Ectodermal cell (in vitro differentiated cells): ENCODE measurements around the gene DISP1.

ENCODE experiments used
- H3K27ac ChIP-seq: 2 replicates; pipeline ENCODE4 v1.7.0; 2013; ENCODE audit warnings: mild to moderate bottlenecking, low read depth, low read length; ENCODE audit not compliant: insufficient read depth, poor library complexity, severe bottlenecking
- H3K27me3 ChIP-seq: 2 replicates; pipeline ENCODE4 v1.7.0; 2013; ENCODE audit warnings: mild to moderate bottlenecking, low read length; ENCODE audit not compliant: insufficient read depth, control insufficient read depth, poor library complexity, severe bottlenecking
- H3K36me3 ChIP-seq: one replicate; pipeline ENCODE4 v1.7.0; 2013; ENCODE audit warnings: low read length; ENCODE audit not compliant: control insufficient read depth, insufficient read depth
- H3K4me1 ChIP-seq: one replicate; pipeline ENCODE4 v1.7.0; 2013; ENCODE audit warnings: low read length; ENCODE audit not compliant: control insufficient read depth, insufficient read depth
- H3K4me3 ChIP-seq: 2 replicates; pipeline ENCODE4 v1.7.0; 2013; ENCODE audit warnings: low read depth, low read length, control low read depth; ENCODE audit not compliant: insufficient read depth
- H3K9me3 ChIP-seq: 2 replicates; pipeline ENCODE4 v1.7.0; 2013; ENCODE audit warnings: mild to moderate bottlenecking, low read length, moderate library complexity; ENCODE audit not compliant: control insufficient read depth
- WGBS, 2 experiments: methylation state at CpG; one replicate each; pipeline ENCODE4 v1.1.7; 2013; ENCODE audit warnings: missing lambda C conversion rate in 2 of 2; 5-methylcytosine and 5-hydroxymethylcytosine counted together

Gene DISP1

DNA sequence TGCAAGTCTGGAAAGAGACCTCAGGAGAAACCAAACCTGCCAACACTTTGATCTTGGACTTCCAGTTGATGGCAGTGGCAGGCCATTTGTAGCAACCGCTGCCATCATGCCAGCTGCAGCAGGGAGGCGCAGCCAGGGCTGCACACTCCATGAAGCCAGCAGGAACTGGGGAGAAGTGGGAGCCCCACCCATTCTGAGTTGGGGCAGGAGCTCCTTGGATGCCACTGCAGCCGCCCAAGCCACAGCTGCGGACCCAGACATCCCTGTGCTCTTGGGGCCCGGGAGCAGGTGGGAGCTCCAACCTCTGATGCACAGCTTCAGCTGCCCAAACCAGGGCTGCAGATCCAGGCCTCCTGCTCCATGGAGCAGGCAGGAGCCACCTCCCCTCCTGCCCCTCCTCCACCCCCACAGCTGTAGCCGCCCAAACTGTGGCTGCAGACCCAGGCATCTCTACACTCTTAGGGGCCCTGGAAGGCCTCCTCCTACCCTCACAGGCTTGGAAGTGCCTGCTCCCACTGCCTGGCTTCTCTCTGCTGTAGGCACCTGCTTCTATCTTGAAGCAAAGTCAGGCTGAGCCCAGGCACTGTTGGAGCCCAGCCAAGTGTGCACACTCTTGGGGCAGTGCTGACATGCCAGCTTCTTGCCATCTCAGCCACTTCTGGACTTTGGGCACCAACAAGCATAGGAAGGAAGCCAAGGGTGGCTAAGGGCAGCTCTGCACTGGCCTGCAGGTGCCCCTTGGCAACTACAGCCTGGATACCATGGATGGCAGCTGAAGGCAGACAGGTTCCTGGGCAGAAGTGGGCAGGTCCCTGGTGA, 20.0 kb upstream of the DISP1 start:
- H3K27me3 ChIP-seq, result no peaks in the 10 kb centered on the region
- H3K4me1 ChIP-seq, result no peaks in the 10 kb centered on the region
- 83 to 86% methylated on average over 6 of the region's 6 CpGs for WGBS, 2 experiments
- no peaks in the 10 kb centered on the region for H3K36me3 ChIP-seq
- H3K4me3 ChIP-seq, result no peak overlapping the region
- H3K27ac ChIP-seq, result no peak overlapping the region
- no peaks in the 10 kb centered on the region for H3K9me3 ChIP-seq

- no peak overlapping the region for H3K27ac ChIP-seq
- no peaks in the 10 kb centered on the region for H3K36me3 ChIP-seq
- H3K9me3 ChIP-seq, result no peaks in the 10 kb centered on the region
- no peaks in the 10 kb centered on the region for H3K4me1 ChIP-seq
- no peak overlapping the region for H3K4me3 ChIP-seq
- no peaks in the 10 kb centered on the region for H3K27me3 ChIP-seq
Observed at GRCh38 chr1:222798116-222798515, 16.7 kb upstream of the DISP1 start.

- Histone ChIP-seq H3K36me3 (no peaks in the 10 kb centered on the region), H3K27me3 (no peaks in the 10 kb centered on the region)
Observed at GRCh38 chr1:222798975-222799374, 15.9 kb upstream of the DISP1 start.

DNA sequence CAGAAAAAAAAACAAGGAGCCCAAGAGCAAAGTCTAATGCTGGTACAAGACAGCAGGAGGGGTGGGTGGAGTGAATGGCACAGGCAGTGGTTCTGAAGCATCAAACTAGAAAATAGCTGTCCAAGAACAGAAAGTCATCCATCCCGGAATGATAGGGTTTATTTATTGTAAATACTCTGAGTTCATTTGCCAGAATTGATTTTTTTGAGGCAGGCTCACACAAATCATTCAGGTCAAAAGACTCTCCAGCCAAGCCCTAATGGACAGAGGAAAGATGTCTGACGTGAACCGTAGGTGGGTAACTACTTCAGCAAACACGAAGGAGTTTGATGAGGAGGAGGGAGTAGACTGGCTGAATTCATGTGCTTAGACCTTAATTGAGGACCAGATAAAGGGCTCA, 13.8 kb upstream of the DISP1 start:
- Histone ChIP-seq H3K27ac (no peak overlapping the region), H3K36me3 (no peaks in the 10 kb centered on the region), H3K4me3 (no peak overlapping the region), H3K9me3 (no peaks in the 10 kb centered on the region), H3K27me3 (no peaks in the 10 kb centered on the region), H3K4me1 (peaks cover 9% of the 10 kb centered on the region)
- WGBS, 2 experiments, result 92 to 94% methylated on average over 4 of the region's 4 CpGs

More at GRCh38 chr1:222798975-222799374, 15.9 kb upstream of the DISP1 start:
- Histone ChIP-seq H3K4me1 (no peaks in the 10 kb centered on the region), H3K27ac (no peak overlapping the region), H3K9me3 (no peaks in the 10 kb centered on the region), H3K4me3 (no peak overlapping the region)
- 88 to 94% methylated on average over 4 of the region's 4 CpGs for WGBS, 2 experiments

DNA sequence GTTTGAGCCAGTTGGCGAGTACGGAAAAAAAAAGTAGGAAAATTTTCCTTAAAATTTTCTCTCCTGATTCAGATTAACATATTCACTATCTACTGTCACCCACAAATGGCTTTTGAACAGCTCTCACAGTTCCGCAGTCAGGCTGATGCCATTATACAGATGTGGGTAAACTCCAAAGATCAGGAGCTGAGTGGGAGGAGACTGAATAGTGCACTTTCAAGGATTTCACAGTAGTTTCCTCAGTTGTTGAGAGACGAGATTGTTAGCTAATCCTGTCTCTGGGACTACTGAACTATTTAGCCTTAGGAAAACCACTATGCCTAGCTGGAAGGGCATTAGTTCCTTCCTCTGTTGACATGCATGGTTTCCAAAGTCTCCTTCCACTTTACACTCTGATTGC, 3.2 kb upstream of the DISP1 start:
- Histone ChIP-seq H3K36me3 (no peaks in the 10 kb centered on the region), H3K27ac (no peak overlapping the region), H3K9me3 (no peaks in the 10 kb centered on the region), H3K27me3 (peaks cover 6% of the 10 kb centered on the region), H3K4me1 (peaks cover 9% of the 10 kb centered on the region), H3K4me3 (no peak overlapping the region)
- 84 to 88% methylated on average over 4 of the region's 4 CpGs for WGBS, 2 experiments

GRCh38 chr1:222813866-222814535, 838 bp upstream of the DISP1 start:
- WGBS, 2 experiments, result 86 to 89% methylated on average over 14 of the region's 14 CpGs

GRCh38 chr1:222815440-222815765, 564 bp downstream of the DISP1 start:
- Histone ChIP-seq H3K4me1 (peaks cover 9% of the 10 kb centered on the region), H3K36me3 (no peaks in the 10 kb centered on the region), H3K4me3 (peak overlapping the region; percentile 73), H3K27ac (peak overlapping the region; percentile 11), H3K9me3 (no peaks in the 10 kb centered on the region), H3K27me3 (peaks cover 6% of the 10 kb centered on the region)
- 2 to 5% methylated on average over 11 of the region's 11 CpGs for WGBS, 2 experiments

More at GRCh38 chr1:222813866-222814535, 838 bp upstream of the DISP1 start:
- H3K36me3 ChIP-seq, result no peaks in the 10 kb centered on the region
- peak overlapping the region; percentile 73 for H3K4me3 ChIP-seq
- H3K27me3 ChIP-seq, result peaks cover 6% of the 10 kb centered on the region
- H3K4me1 ChIP-seq, result peaks cover 9% of the 10 kb centered on the region
- no peak overlapping the region for H3K27ac ChIP-seq
- H3K9me3 ChIP-seq, result no peaks in the 10 kb centered on the region

DNA sequence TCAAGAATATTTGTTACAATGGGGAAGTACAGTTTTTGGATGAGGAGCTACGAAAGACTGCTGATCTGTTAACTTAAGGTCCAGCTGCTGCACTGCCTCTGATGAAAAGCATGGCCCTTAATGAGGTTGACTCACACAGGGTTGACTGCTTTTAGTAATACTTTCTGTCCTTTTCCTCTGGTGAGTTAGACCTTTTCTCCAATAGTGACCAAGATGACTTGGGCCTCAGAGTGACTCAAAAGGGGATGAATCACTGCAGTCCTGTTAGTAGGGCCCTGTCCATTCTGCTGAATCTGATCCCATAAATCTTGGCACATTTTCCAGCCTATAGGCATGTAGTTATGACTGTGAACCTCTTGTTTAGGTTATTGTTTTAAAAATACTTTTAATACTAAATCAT, 2.7 kb downstream of the DISP1 start:
- H3K27me3 ChIP-seq, result peaks cover 6% of the 10 kb centered on the region
- H3K36me3 ChIP-seq, result no peaks in the 10 kb centered on the region
- H3K9me3 ChIP-seq, result no peaks in the 10 kb centered on the region
- 91 to 92% methylated on average over 1 of the region's 1 CpG for WGBS, 2 experiments
- no peak overlapping the region for H3K4me3 ChIP-seq
- no peak overlapping the region for H3K27ac ChIP-seq
- peaks cover 9% of the 10 kb centered on the region for H3K4me1 ChIP-seq

- H3K9me3 ChIP-seq, result no peaks in the 10 kb centered on the region
Observed at GRCh38 chr1:222818171-222818570, 3.3 kb downstream of the DISP1 start.

GRCh38 chr1:222820171-222820712, 5.4 kb downstream of the DISP1 start:
- 94 to 98% methylated on average over 4 of the region's 4 CpGs for WGBS, 2 experiments
- H3K9me3 ChIP-seq, result no peaks in the 10 kb centered on the region
- peaks cover 12% of the 10 kb centered on the region for H3K4me1 ChIP-seq
- no peak overlapping the region for H3K27ac ChIP-seq
- no peaks in the 10 kb centered on the region for H3K36me3 ChIP-seq
- no peak overlapping the region for H3K4me3 ChIP-seq
- no peaks in the 10 kb centered on the region for H3K27me3 ChIP-seq

More at GRCh38 chr1:222818171-222818570, 3.3 kb downstream of the DISP1 start:
- WGBS, 2 experiments, result no CpG with 5 or more reads among the region's 1 CpG
- Histone ChIP-seq H3K27ac (no peak overlapping the region), H3K4me3 (no peak overlapping the region), H3K4me1 (peaks cover 9% of the 10 kb centered on the region), H3K36me3 (no peaks in the 10 kb centered on the region), H3K27me3 (peaks cover 6% of the 10 kb centered on the region)
